HEK293 (cell line): Measurements from ENCODE around the gene S1PR5.

Experiments used
- CTCF ChIP-seq: fragments of 450-650 bp; formaldehyde crosslinking; IDR thresholded peaks from 2 replicates; pipeline ENCODE4 v1.5.1; 2016; ENCODE audit warnings: missing biosample characterization, missing genetic modification characterization
- ZNF140 ChIP-seq: fragments of 450-650 bp; formaldehyde crosslinking; IDR thresholded peaks from 2 replicates; pipeline ENCODE4 v1.5.1; 2016; ENCODE audit warnings: missing biosample characterization, missing genetic modification characterization
- ZNF274 ChIP-seq, 2 experiments: fragments of 200-500 bp in 1 of 2; fragments of 450-650 bp in 1 of 2; sonication (Bioruptor generic) in 1 of 2; formaldehyde crosslinking in 1 of 2; IDR thresholded peaks; 2 replicates each; pipeline versions ENCODE4 v1.5.1 to v1.6.1; 2014 to 2016; ENCODE audit warnings: borderline replicate concordance in 1 of 2, inconsistent platforms in 1 of 2, low read length in 1 of 2, missing biosample characterization in 1 of 2, missing genetic modification characterization in 1 of 2
- ZNF335 ChIP-seq: fragments of 450-650 bp; formaldehyde crosslinking; conservative IDR thresholded peaks from 2 replicates; pipeline ENCODE4 v1.5.1; 2016; ENCODE audit warnings: missing biosample characterization, missing genetic modification characterization
- ZNF341 ChIP-seq: fragments of 450-650 bp; formaldehyde crosslinking; IDR thresholded peaks from 2 replicates; pipeline ENCODE4; 2016; ENCODE audit warnings: low read depth, missing biosample characterization, missing genetic modification characterization
- ZNF404 ChIP-seq: fragments of 450-650 bp; formaldehyde crosslinking; IDR thresholded peaks from 2 replicates; pipeline ENCODE4 v1.5.1; 2017; ENCODE audit warnings: missing biosample characterization, missing genetic modification characterization
- ZNF423 ChIP-seq: fragments of 450-650 bp; formaldehyde crosslinking; IDR thresholded peaks from 2 replicates; pipeline ENCODE4 v1.5.1; 2016; ENCODE audit warnings: missing biosample characterization, missing genetic modification characterization
- ZNF747 ChIP-seq: fragments of 450-650 bp; formaldehyde crosslinking; IDR thresholded peaks from 2 replicates; pipeline ENCODE4 v1.5.1; 2016; ENCODE audit warnings: missing biosample characterization, missing genetic modification characterization
- ZNF785 ChIP-seq: fragments of 450-650 bp; formaldehyde crosslinking; IDR thresholded peaks from 2 replicates; pipeline ENCODE4 v1.5.1; 2016; ENCODE audit warnings: missing biosample characterization, missing genetic modification characterization
- TF ChIP-seq, protein P1 (sequence below): fragments of 450-650 bp; formaldehyde crosslinking; IDR thresholded peaks from 2 replicates; pipeline ENCODE4 v1.5.1; 2016; ENCODE audit warnings: missing biosample characterization, missing genetic modification characterization
- TF ChIP-seq, protein P2 (sequence below): fragments of 450-650 bp; formaldehyde crosslinking; IDR thresholded peaks from 2 replicates; pipeline ENCODE4 v1.5.1; 2016; ENCODE audit warnings: missing biosample characterization, missing genetic modification characterization, low read depth

- TF ChIP-seq, protein P1, sequence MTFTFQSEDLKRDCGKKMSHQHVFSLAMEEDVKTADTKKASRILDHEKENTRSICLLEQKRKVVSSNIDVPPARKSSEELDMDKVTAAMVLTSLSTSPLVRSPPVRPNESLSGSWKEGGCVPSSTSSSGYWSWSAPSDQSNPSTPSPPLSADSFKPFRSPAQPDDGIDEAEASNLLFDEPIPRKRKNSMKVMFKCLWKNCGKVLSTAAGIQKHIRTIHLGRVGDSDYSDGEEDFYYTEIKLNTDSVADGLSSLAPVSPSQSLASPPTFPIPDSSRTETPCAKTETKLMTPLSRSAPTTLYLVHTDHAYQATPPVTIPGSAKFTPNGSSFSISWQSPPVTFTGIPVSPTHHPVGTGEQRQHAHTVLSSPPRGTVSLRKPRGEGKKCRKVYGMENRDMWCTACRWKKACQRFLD (tag by site-specific recombination), result no peak
- TF ChIP-seq ZNF785 (tag by site-specific recombination) (no peak), ZNF747 (tag by site-specific recombination) (no peak), ZNF274 (IDR thresholded peaks at IDR 0.05; ENCODE audit: low read length) (no peak), ZNF274 (tag by site-specific recombination; IDR thresholded peaks at IDR 0.05; ENCODE audit: borderline replicate concordance) (no peak), ZNF423 (tag by site-specific recombination) (no peak), ZNF404 (tag by site-specific recombination) (no peak), CTCF (no peak), ZNF335 (tag by site-specific recombination) (no peak), ZNF140 (tag by site-specific recombination) (no peak), ZNF341 (tag by site-specific recombination) (no peak)
- TF ChIP-seq, protein P2, sequence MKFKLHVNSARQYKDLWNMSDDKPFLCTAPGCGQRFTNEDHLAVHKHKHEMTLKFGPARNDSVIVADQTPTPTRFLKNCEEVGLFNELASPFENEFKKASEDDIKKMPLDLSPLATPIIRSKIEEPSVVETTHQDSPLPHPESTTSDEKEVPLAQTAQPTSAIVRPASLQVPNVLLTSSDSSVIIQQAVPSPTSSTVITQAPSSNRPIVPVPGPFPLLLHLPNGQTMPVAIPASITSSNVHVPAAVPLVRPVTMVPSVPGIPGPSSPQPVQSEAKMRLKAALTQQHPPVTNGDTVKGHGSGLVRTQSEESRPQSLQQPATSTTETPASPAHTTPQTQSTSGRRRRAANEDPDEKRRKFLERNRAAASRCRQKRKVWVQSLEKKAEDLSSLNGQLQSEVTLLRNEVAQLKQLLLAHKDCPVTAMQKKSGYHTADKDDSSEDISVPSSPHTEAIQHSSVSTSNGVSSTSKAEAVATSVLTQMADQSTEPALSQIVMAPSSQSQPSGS (tag by site-specific recombination), result no peak
Measured at GRCh38 chr19:10473192-10473591, 44.1 kb downstream of the S1PR5 start.
